Osteocyte (in vitro differentiated cells): ENCODE data around the gene FMNL2. TPM values are rescaled to one million over a fixed set of nuclear protein-coding genes. Genes with fewer than 3 reads are reported as not detected.

ENCODE experiments used
- DNase-seq: peaks from one replicate; pipeline ENCODE4 v3.0.0; 2021; ENCODE audit warnings: mixed read lengths; ENCODE audit not compliant: unreplicated experiment; ENCODE audit errors: extremely low spot score
- H3K27ac Mint-ChIP-seq: one replicate; pipeline ENCODE4 v1.8.0; 2021; ENCODE audit warnings: mild to moderate bottlenecking, mixed read lengths; ENCODE audit not compliant: unreplicated experiment
- H3K27me3 Mint-ChIP-seq: one replicate; pipeline ENCODE4 v1.8.0; 2021; ENCODE audit warnings: mixed read lengths; ENCODE audit not compliant: unreplicated experiment
- H3K36me3 Mint-ChIP-seq: one replicate; pipeline ENCODE4 v1.8.0; 2021; ENCODE audit warnings: mixed read lengths; ENCODE audit not compliant: unreplicated experiment
- H3K4me1 Mint-ChIP-seq: one replicate; pipeline ENCODE4 v1.8.0; 2021; ENCODE audit warnings: mixed read lengths; ENCODE audit not compliant: unreplicated experiment
- H3K4me3 Mint-ChIP-seq: one replicate; pipeline ENCODE4 v1.8.0; 2021; ENCODE audit warnings: mild to moderate bottlenecking, moderate library complexity, mixed read lengths; ENCODE audit not compliant: unreplicated experiment
- H3K9me3 Mint-ChIP-seq: one replicate; pipeline ENCODE4 v1.8.0; 2021; ENCODE audit warnings: mixed read lengths; ENCODE audit not compliant: unreplicated experiment
- total RNA-seq: library from RNA; stranded (reverse); gene quantifications from 2 replicates; pipeline ENCODE4 v1.2.1, GENCODE V29; 2021
- TF ChIP-seq, protein P1 (sequence below): fragments of 200-600 bp; sonication (generic); IDR thresholded peaks from 2 replicates; pipeline ENCODE4 v1.5.0; 2021; ENCODE audit warnings: antibody characterized with exemption, mild to moderate bottlenecking, moderate library complexity

The FMNL2 gene
- total RNA-seq, 1 donor from 2014 or later = 45.3 TPM

GRCh38 chr2:152588998-152589397 lies 254.0 kb downstream of the FMNL2 start:
- peaks cover 5% of the 10 kb centered on the region for H3K36me3 Mint-ChIP-seq
- H3K4me3 Mint-ChIP-seq = no peak overlapping the region
- TF ChIP-seq, protein P1, sequence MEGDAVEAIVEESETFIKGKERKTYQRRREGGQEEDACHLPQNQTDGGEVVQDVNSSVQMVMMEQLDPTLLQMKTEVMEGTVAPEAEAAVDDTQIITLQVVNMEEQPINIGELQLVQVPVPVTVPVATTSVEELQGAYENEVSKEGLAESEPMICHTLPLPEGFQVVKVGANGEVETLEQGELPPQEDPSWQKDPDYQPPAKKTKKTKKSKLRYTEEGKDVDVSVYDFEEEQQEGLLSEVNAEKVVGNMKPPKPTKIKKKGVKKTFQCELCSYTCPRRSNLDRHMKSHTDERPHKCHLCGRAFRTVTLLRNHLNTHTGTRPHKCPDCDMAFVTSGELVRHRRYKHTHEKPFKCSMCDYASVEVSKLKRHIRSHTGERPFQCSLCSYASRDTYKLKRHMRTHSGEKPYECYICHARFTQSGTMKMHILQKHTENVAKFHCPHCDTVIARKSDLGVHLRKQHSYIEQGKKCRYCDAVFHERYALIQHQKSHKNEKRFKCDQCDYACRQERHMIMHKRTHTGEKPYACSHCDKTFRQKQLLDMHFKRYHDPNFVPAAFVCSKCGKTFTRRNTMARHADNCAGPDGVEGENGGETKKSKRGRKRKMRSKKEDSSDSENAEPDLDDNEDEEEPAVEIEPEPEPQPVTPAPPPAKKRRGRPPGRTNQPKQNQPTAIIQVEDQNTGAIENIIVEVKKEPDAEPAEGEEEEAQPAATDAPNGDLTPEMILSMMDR = no peak
- no peak for DNase-seq
- H3K27me3 Mint-ChIP-seq = no peaks in the 10 kb centered on the region
- H3K27ac Mint-ChIP-seq = no peak overlapping the region
- peaks cover 39% of the 10 kb centered on the region for H3K4me1 Mint-ChIP-seq
- no peaks in the 10 kb centered on the region for H3K9me3 Mint-ChIP-seq

GRCh38 chr2:152594022-152594766 lies 259.2 kb downstream of the FMNL2 start:
- Mint-ChIP-seq H3K4me1 (peaks cover 10% of the 10 kb centered on the region), H3K27ac (no peak overlapping the region), H3K36me3 (peaks cover 2% of the 10 kb centered on the region), H3K4me3 (no peak overlapping the region), H3K27me3 (no peaks in the 10 kb centered on the region), H3K9me3 (no peaks in the 10 kb centered on the region)
- DNase-seq = no peak
- TF ChIP-seq, protein P1 = no peak

GRCh38 chr2:152594792-152595191 lies 259.8 kb downstream of the FMNL2 start:
- no peak overlapping the region for H3K4me3 Mint-ChIP-seq
- DNase-seq = no peak
- no peaks in the 10 kb centered on the region for H3K9me3 Mint-ChIP-seq
- no peak overlapping the region for H3K27ac Mint-ChIP-seq
- peaks cover 13% of the 10 kb centered on the region for H3K4me1 Mint-ChIP-seq
- H3K27me3 Mint-ChIP-seq = no peaks in the 10 kb centered on the region
- H3K36me3 Mint-ChIP-seq = no peaks in the 10 kb centered on the region
- TF ChIP-seq, protein P1 = no peak

DNA sequence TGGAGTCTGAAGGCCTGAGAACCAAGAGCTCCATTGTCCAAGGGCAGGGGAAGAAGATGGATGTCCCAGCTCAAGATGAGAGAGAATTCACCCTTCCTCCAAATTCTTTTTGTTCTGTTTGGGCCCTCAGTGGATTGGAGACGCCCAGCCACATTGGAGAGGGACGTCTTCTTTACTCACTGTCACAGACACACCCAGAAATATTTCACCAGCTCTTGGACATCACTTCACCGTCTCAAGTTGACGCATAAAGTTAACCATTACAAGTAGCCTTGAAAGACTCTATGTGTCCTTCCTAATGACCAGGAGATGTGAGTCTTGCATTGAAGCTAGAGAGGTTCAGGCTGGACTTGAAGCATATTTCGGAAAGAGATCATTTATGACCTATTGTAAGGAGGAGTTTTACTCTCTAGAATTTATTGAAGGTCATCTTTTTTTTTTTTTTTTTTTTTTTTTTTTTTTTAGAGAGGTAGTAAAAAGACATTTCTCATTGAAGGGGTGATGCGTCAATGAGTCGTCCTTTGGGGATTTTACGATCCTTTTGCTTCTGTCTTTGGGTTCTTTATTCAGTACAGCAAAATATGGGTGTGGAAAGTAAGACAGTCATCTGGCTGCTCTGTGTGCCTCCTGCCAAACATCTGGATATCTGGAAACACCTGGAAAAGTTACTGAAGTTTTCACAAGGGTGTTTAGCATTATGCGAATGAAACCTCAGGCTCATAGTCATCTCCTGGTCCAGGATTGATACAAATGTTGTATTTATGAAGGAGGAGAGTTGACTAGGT lies 264.2 kb downstream of the FMNL2 start:
- H3K27me3 Mint-ChIP-seq = no peaks in the 10 kb centered on the region
- H3K36me3 Mint-ChIP-seq = no peaks in the 10 kb centered on the region
- no peaks in the 10 kb centered on the region for H3K9me3 Mint-ChIP-seq
- H3K4me1 Mint-ChIP-seq = peaks cover 39% of the 10 kb centered on the region
- DNase-seq = no peak
- no peak overlapping the region for H3K27ac Mint-ChIP-seq
- no peak overlapping the region for H3K4me3 Mint-ChIP-seq
- TF ChIP-seq, protein P1 = no peak

GRCh38 chr2:152600051-152600657 lies 265.2 kb downstream of the FMNL2 start:
- DNase-seq = no peak
- peak overlapping the region; percentile 58 for H3K27ac Mint-ChIP-seq
- TF ChIP-seq, protein P1 = no peak
- H3K4me1 Mint-ChIP-seq = peaks cover 37% of the 10 kb centered on the region
- H3K9me3 Mint-ChIP-seq = no peaks in the 10 kb centered on the region
- no peaks in the 10 kb centered on the region for H3K27me3 Mint-ChIP-seq
- H3K4me3 Mint-ChIP-seq = no peak overlapping the region
- no peaks in the 10 kb centered on the region for H3K36me3 Mint-ChIP-seq
